GM12878 (cell line): ENCODE measurements around the gene GPR39.

ENCODE experiments used
- CHD2 ChIP-seq: IDR thresholded peaks from 2 replicates; pipeline ENCODE4 v1.6.1; 2011; ENCODE audit warnings: low read depth, low read length, improper control_type of control experiment, borderline replicate concordance
- JUND ChIP-seq: IDR thresholded peaks from 2 replicates; pipeline ENCODE4 v1.6.1; 2012; ENCODE audit warnings: low read depth, mild to moderate bottlenecking, low read length, improper control_type of control experiment, moderate library complexity
- POLR2A ChIP-seq: IDR thresholded peaks from 2 replicates; pipeline ENCODE4 v1.6.1; 2011; ENCODE audit warnings: low read depth, mild to moderate bottlenecking, low read length
- POU2F2 ChIP-seq: IDR thresholded peaks from 3 replicates; pipeline ENCODE4 v1.6.1; 2011; ENCODE audit warnings: low read depth, mild to moderate bottlenecking, low read length, borderline replicate concordance
- RFX5 ChIP-seq: IDR thresholded peaks from 2 replicates; pipeline ENCODE4 v1.6.1; 2011; ENCODE audit warnings: low read depth, low read length, improper control_type of control experiment
- SMC3 ChIP-seq: IDR thresholded peaks from 2 replicates; pipeline ENCODE4 v1.6.1; 2011; ENCODE audit warnings: low read length, improper control_type of control experiment, borderline replicate concordance
- TAF1 ChIP-seq: IDR thresholded peaks from 2 replicates; pipeline ENCODE4 v1.6.1; 2011; ENCODE audit warnings: mild to moderate bottlenecking, low read depth, low read length, borderline replicate concordance

DNA sequence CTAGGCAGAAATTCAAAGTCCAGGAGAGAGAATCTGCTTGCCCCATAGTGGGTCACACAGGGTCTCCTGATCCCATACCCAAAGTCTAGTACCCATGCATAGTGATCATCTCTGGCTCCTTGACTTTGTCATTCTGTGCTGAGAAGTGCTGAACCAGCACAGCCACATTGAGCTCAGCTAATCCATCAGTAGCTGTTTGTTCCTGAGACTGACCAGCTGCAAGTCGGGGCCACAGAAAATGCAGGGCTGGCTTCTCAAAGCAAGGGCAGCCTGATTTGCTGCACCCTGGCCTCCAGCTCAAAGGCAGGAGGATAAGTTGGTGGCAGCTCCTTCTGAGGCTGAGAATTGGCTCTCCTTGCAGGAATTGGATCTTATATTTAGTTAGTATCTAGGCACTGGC is 181.2 kb downstream of the GPR39 start:
- TF ChIP-seq POLR2A (no peak), TAF1 (no peak), JUND (no peak), RFX5 (no peak), POU2F2 (no peak), CHD2 (no peak), SMC3 (no peak)
